Activated CD8-positive, alpha-beta memory T cell treated with anti-CD3 and anti-CD28 coated beads for 24 hours (primary cell): ENCODE results near the gene DOP1B.
"Not testable (repeated sequence)": the region's sequence is repeated elsewhere in the genome, so short reads cannot be mapped to it uniquely, and the experiment has no call there.

Experiments
- DNase-seq: peaks from one replicate; pipeline ENCODE4 v3.0.0-alpha.2; 2020

DOP1B gene

DNA sequence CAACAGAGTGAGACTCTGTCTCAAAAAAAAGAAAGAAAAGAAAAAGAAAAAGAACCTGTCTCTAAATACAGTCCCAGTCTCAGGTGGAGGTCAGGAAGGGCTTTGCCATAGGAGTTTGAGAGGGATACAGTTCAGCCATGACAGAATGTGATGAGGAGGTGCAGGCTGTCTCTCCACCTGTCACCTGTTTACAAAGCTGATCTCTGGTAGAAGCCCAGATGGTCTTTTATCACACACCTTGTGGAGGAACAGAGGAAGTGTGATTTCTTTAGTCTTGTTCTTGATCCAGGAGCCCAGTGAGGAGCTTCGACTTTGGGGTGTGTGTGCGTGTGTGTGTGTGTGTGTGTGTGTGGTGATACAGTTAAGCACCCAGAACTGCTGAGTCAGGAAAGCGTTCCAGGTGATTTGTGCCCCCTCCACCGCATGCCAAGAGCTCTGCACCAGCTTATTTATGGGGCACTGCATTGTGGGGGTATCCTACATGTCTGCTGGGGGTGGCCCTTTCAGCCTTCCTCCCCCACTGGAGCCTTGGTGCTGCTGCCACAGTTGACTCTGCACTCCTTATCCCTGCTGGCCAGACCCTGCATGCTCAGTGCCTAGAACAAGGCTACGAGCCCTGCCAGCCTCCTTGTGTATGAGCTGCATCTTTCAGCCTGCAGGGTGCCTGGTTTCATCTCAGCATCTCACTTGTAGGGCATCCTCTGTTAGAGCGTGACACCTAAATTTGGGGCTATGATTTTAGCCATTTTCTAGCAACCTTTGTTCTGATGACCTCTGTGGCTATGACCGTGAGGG, 19.3 kb downstream of the DOP1B start:
- no peak for DNase-seq

GRCh38 chr21:36178349-36178748, 21.7 kb downstream of the DOP1B start:
- no peak for DNase-seq

- no peak for DNase-seq
These were observed 22.5 kb downstream of the DOP1B start for GRCh38 chr21:36179145-36179544.

DNA sequence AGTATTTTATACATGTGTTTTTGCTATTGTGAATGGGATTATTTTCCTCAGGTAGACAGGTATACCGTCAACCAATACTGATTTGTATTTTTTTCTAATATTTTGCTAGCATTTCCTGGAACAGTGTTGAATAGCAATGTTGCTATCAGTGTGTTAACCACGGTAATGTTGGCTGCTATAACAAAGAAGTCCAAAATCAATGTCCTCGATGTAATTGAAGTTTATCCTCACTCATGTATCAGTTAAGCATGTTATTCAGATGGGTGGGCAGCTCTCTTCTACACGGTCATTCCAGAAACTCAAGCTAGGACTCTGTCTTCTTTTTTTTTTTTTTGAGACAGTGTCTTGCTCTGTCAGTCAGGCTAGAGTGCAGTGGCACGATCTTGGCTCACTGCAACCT, 24.3 kb downstream of the DOP1B start:
- no peak for DNase-seq

- DNase-seq, result no peak
These were observed 26.6 kb downstream of the DOP1B start for GRCh38 chr21:36183144-36183795.

GRCh38 chr21:36184545-36184944, 27.9 kb downstream of the DOP1B start:
- DNase-seq, result no peak

GRCh38 chr21:36185523-36185922, 28.9 kb downstream of the DOP1B start:
- DNase-seq, result no peak

DNA sequence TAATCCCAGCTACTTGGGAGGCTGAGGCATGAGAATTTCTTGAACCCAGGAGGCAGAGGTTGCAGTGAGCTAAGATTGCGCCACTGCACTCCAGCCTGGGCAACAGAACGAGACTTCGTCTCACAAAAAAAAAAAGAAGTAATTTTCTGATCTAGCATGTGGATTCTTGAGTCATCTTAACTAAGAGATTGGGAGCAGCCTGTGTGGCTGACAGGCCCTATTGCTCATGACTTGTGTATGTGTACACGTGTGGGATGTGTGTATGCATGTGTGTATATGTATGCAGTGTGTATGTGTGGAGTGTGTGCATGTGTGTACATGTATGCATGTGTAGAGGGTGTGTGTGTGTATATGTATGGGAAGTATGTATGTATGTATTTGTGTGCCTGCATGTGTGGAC, 29.5 kb downstream of the DOP1B start:
- DNase-seq, result no peak

GRCh38 chr21:36186506-36187399, 30.1 kb downstream of the DOP1B start:
- no peak for DNase-seq

- no peak for DNase-seq
These were observed 31.6 kb downstream of the DOP1B start for GRCh38 chr21:36188081-36188681.

DNA sequence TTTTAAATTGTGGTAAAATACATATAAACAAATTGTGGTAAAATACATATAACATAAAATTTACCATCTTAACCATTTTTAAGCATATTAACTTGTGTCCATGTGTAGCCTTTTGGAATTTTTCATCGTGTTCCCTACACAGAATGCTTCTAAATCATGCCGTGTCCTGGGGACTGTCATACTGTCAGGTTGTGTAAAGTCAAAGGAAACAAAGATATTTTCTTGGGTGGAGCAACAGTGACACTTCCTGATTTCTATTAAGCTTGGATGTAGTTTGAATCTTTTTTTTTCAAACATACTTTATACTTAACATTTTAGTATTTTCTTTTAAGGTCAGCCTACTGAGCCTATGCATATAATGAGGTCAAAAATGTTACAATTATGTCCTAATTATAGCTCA, 32.3 kb downstream of the DOP1B start:
- DNase-seq, result no peak

DNA sequence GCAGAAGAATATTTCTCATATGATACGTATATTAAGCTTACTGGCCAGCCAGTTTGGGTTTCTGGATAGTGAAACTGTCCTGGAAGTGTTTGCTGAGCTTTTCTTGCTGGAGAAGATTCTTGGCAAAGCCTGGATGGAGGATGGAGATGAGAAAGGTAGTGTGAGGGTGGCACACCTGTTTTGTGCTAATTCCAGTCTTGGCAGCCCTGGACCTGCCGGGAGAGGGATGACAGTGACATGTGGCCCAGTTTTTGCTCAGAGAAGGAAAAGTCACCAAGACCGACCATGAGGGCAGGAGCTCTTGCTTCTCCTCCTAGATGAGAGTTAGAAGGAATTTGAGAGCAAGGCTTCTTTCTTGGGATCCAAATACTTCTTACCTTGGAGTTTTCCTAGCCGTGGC, 34.1 kb downstream of the DOP1B start:
- DNase-seq, result no peak

GRCh38 chr21:36193200-36193599, 36.6 kb downstream of the DOP1B start:
- DNase-seq, result no peak

- no peak for DNase-seq
These were observed 37.4 kb downstream of the DOP1B start for GRCh38 chr21:36194024-36194423.

DNA sequence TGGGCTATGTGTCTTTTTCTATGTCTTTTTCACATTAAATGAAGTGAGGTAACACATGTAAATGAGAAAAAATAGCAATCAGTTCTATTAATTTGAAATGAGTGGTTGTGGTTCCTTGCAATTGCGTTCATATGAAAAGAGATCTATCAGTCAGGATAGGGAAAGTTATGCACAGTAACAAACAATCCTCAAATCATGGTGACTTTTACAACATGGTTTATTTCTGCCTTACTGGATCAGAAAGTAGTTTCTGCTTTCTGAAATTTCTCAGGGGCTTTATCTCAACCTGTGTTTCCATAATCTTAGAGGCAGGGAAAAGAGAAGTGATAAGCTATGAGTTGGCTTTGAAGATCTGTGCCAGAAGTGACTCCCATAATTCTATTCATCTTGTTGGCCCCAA, 39.0 kb downstream of the DOP1B start:
- no peak for DNase-seq

GRCh38 chr21:36199021-36199420, 42.4 kb downstream of the DOP1B start:
- DNase-seq, result no peak

- DNase-seq, result not testable (repeated sequence)
These were observed 43.0 kb downstream of the DOP1B start for GRCh38 chr21:36199575-36199974.

- no peak for DNase-seq
These were observed 43.5 kb downstream of the DOP1B start for GRCh38 chr21:36200081-36200561.

- DNase-seq, result no peak
These were observed 46.3 kb downstream of the DOP1B start for GRCh38 chr21:36202726-36203602.

DNA sequence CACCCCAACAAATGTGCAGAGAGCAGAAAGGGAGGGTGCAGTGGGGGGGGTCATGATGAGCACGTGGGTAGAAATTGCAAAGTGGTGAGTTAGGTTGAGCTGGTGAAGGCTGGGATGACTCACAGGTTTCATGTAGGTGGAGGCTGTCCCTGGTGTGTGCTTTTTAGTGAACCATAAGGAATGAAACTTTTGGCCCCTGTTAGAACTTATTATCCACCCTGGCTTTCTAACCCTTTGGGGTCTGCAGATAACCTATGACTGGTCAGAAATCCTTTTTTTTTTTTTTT, 46.9 kb downstream of the DOP1B start:
- DNase-seq, result no peak

- no peak for DNase-seq
These were observed 48.4 kb downstream of the DOP1B start for GRCh38 chr21:36204980-36205379.

- DNase-seq, result no peak
These were observed 49.3 kb downstream of the DOP1B start for GRCh38 chr21:36205962-36206361.
